ENCODE measurements around the gene SURF4.

- TF ChIP-seq CTCF (IDR thresholded peaks at IDR 0.05) = no peak
- TF ChIP-seq POLR2AphosphoS5 (IDR thresholded peaks at IDR 0.05) = no peak
- TF ChIP-seq POLR2A (IDR thresholded peaks at IDR 0.05) = no peak
These were observed 21.1 kb downstream of the SURF4 start for GRCh38 chr9:133354766-133355165.

Data from prostate gland (tissue), 2 donors.